AG04449 (cell line): ENCODE data around the gene CRISPLD2.

Source experiments
- CTCF ChIA-PET: fragments of 350-600 bp; formaldehyde crosslinking; extraction: SDS; loops from one replicate; lab custom pipeline; 2021; ENCODE audit warnings: antibody characterized with exemption; lab: Yijun Ruan, JAX
- POLR2A ChIA-PET: fragments of 400-600, 350-600 bp; formaldehyde crosslinking; extraction: SDS; loops from one replicate; lab custom pipeline; 2020; ENCODE audit warnings: antibody characterized with exemption, inconsistent platforms; lab: Yijun Ruan, JAX
- DNase-seq: peaks from one replicate; pipeline ENCODE4 v3.0.0-alpha.2; 2010; ENCODE audit warnings: low read depth, low spot score
- H3K4me3 ChIP-seq: 2 replicates; pipeline ENCODE4 v1.5.1; 2011; ENCODE audit warnings: low read depth, mild to moderate bottlenecking, control low read depth, low read length
- TF ChIP-seq, protein P1 (sequence below): IDR thresholded peaks from one replicate; pipeline ENCODE4 v1.5.1; 2011; ENCODE audit warnings: mild to moderate bottlenecking, moderate library complexity, low read length, control low read depth, inconsistent platforms; ENCODE audit not compliant: insufficient read depth; ENCODE audit errors: missing control alignments

CRISPLD2 gene

DNA sequence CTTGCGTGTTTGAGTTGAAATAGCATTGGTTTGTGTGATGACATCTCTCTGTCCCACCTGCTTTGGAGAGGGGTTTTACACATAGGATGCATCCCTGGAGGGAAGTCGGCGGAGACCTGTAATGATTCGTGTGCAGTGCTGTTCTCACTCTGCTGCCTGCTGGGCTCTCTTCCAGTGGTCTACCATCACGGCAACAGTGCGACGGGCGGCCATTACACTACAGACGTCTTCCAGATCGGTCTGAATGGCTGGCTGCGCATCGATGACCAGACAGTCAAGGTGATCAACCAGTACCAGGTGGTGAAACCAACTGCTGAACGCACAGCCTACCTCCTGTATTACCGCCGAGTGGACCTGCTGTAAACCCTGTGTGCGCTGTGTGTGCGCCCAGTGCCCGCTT is 41.1 kb upstream of the CRISPLD2 start:
- DNase-seq: no peak
- no peak overlapping the region for H3K4me3 ChIP-seq
- ChIA-PET POLR2A (no interaction called here), CTCF (interaction anchor here (1.0 kb wide), 1 partner anchor 12 kb away, joined by 5 read pairs; no protein-coding TSS in a partner anchor)
- TF ChIP-seq, protein P1, sequence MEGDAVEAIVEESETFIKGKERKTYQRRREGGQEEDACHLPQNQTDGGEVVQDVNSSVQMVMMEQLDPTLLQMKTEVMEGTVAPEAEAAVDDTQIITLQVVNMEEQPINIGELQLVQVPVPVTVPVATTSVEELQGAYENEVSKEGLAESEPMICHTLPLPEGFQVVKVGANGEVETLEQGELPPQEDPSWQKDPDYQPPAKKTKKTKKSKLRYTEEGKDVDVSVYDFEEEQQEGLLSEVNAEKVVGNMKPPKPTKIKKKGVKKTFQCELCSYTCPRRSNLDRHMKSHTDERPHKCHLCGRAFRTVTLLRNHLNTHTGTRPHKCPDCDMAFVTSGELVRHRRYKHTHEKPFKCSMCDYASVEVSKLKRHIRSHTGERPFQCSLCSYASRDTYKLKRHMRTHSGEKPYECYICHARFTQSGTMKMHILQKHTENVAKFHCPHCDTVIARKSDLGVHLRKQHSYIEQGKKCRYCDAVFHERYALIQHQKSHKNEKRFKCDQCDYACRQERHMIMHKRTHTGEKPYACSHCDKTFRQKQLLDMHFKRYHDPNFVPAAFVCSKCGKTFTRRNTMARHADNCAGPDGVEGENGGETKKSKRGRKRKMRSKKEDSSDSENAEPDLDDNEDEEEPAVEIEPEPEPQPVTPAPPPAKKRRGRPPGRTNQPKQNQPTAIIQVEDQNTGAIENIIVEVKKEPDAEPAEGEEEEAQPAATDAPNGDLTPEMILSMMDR: no peak

DNA sequence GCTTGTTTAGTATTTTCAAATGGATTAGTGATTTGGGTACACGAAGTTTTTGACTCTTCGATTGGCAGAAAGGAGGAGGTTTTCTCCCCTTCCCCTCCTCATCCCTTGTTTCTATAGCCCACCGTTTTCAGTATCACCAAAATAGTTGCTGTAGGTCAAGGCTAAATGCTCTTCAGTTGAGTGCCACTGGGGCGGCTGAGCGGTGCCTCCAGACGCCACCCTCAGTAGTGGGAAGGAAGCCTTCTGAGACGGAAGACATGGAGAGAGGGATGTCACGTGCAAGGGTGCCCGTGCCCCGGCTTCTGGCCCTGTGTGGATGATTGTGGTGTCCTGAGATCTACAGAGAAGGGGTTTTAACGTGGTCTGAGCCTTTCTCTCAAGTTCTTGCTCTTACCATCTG is 39.7 kb upstream of the CRISPLD2 start:
- POLR2A ChIA-PET: no interaction called here
- no peak overlapping the region for H3K4me3 ChIP-seq
- CTCF ChIA-PET: interaction anchor here (1.0 to 1.6 kb wide), 3 partner anchors 26 to 172 kb away, joined by 3 to 4 read pairs (median 3); no protein-coding TSS in a partner anchor
- DNase-seq: no peak
- TF ChIP-seq, protein P1: no peak

DNA sequence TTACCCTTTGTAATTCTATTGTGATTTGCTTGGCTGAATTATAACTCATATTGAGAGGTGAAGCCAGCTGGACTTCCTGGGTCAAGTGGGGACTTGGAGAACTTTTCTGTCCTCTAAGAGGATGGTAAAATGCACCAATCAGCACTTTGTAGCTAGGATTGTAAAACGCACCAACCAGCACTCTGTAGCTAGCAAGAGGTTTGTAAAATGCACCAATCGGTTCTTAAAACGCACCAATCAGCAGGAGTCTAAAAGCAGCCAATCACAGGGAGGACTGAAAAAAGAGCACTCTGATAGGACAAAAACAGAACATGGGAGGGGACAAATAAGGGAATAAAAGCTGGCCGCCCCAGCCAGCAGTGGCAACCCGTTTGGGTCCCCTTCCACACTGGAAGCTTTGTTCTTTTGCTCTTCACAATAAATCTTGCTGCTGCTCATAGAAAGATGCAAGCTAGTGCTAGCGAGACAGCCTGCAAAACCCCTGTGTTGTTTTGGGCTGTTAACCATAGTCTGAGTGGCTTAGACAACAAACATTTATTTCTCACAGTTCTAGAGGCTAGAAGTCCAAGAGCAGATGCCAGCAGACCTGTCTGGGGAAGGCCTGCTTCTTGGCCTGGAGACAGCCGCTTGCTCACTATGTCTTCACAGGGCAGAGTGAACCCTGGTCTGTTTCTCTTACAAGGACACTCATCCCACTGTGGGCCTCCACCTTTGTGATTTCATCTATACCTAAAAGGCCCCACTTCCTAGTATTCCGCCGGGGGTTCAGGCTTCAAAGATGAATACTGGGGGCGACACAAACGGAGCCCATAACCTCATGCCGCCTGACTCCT is 39.0 kb upstream of the CRISPLD2 start:
- TF ChIP-seq, protein P1: no peak
- H3K4me3 ChIP-seq: no peak overlapping the region
- DNase-seq: no peak
- CTCF ChIA-PET: interaction anchor here (1.0 to 1.6 kb wide), 3 partner anchors 26 to 171 kb away, joined by 3 to 4 read pairs (median 3); no protein-coding TSS in a partner anchor
- POLR2A ChIA-PET: no interaction called here

DNA sequence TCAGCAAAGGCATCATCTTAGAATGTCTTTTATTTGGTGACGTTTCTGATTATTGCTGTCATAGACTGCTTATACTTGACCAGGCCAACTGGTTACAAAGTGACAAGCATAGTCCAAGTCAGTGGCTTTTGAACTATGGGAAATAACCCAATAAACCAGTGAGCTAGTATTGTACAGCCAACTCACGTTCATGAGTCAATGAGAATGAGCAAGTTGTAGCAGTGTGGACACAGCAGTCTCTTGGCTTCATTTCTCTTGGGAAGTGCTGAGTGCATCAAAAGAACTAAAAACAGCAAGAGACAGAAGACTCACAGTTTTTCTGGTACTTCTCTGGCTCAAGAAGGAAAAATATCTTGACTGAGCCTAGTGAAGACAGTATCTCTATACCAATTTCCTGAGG is 36.9 kb upstream of the CRISPLD2 start:
- ChIA-PET POLR2A (interaction anchor here (0.6 kb wide), 1 partner anchor 52 kb away, joined by 3 read pairs; no protein-coding TSS in a partner anchor), CTCF (interaction anchor here (1.1 kb wide), 1 partner anchor 170 kb away, joined by 3 read pairs; no protein-coding TSS in a partner anchor)

DNA sequence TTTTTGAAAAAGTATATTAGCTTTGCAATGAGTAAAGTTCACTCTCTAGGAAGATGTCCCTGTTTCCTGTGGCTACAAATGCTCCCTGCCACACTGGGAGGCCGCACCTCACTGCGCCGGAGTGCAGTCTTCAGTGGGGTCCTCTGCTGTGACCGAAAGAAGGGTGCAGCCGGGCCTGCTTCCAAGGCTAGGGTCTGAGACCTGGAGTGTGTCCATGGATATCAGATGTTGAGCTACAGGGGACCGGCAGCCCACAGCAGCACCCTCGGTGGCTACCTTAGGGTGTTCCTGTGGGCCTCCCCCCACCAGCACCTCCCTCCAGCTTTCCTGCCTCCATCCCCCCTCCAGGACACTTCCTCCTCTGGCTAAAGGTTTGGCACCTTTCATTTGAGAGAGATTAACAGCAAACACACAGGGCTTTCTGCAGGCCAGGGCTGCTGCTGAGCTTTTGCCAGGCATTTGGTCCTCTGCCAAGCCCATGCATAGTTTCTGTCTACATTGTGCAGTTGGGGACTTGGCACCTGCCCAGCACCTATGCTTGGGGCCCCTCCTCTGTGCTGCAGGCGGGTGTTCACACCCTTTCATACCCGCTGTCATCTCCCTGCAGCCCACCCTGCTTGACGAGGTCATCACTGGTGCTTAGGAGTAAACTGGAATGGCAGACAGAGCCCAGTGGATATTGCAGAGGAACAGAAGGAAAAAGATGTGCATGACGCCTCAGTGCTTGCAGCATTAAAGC is 33.8 kb upstream of the CRISPLD2 start:
- DNase-seq: no peak
- CTCF ChIA-PET: interaction anchor here (0.8 to 1.5 kb wide), 3 partner anchors 9 to 184 kb away, joined by 3 read pairs; no protein-coding TSS in a partner anchor
- POLR2A ChIA-PET: interaction anchor here (0.6 kb wide), 2 partner anchors 34 to 221 kb away, joined by 3 read pairs; partner anchors contain the start of gene CRISPLD2
- H3K4me3 ChIP-seq: no peak overlapping the region
- TF ChIP-seq, protein P1: no peak

More for the DNA sequence above, 36.9 kb upstream of the CRISPLD2 start:
- TF ChIP-seq, protein P1: no peak
- H3K4me3 ChIP-seq: no peak overlapping the region
- DNase-seq: no peak
